Measurements from ENCODE around the gene SAMSN1.
"Not testable (repeated sequence)": the region's sequence is repeated elsewhere in the genome, so short reads cannot be mapped to it uniquely, and the experiment has no call there.

The SAMSN1 gene

DNA sequence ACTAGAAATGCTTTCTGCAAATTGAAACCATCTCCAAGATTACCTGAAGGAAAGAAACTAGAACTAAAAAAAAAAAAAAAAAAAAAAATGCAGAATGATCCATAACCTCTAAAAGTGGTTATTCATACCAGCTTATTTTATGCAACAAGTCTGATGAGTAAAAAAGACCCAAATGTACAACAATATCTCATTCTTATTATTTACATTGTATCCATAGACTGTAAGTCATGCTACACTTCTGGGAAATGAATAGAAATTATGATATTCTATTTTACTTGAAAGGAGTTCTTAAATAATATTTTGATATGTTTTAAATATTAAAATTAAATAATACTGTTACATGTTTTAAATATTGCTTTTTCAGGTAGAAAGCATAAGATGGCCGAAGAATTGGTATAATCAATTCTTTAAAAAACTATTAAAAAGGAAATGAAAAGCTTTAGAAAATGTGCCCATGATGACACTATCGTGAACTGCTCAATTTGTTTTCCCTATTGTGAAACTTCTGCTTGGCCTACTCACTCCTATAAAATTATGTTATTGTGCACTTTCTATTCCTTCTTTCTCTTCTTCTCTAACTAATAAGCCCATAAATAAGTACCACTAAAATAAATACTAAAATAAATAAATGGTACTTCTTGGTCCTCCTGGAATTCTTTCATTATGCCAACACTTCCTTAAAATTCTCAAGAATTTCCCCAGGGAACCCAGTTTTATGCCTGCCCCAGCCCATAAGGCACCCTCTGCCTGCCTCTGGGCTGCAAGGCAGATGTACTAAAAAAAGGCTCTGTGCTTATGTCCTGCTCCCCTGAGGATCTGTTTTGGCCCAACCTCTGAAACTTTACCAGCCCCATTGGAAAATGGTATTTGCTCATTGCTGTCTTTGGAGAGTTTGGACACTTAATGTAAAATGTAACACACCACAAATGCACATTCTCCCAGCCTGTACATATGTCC is 18.1 kb downstream of the SAMSN1 start:
- DNase-seq = no peak

DNA sequence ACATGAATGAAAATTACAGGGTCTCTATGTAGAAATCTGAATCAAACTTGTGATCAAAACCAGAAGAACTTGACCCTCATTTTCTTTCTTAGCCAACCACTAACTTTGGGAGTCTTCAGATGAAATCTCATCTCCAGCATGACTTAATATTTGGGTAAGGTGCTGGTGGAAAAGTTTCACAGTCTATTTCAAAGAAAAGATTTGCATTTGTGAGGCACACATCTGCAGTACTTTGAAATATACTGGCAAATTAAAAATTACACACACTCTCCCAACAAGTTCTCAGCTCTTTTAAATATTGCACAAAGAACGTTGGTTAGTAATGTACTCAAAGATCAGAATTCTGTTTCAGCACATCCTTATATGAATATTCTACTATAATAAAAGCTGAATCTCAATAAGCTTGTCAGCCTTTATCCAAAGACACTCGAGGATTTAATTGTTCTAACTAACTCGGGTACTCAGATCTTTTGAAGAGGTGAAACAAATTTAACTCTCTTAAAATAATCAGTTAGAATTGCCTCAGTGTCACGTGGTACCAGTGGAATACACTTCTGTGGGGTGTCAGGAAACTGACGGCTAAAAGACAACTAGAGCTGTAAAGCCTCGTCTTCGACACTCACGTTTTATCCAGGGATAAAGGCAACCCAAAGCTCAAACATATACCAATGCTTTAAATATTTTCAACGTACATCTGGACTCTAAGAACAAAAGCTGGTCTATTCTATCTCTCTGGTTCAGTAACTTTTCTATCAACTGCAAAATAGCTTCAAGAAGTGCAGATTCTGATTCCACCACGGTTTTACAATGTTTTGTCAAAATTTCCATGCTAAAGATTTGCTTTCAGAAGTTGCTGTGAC is 19.0 kb downstream of the SAMSN1 start:
- DNase-seq = no peak

DNA sequence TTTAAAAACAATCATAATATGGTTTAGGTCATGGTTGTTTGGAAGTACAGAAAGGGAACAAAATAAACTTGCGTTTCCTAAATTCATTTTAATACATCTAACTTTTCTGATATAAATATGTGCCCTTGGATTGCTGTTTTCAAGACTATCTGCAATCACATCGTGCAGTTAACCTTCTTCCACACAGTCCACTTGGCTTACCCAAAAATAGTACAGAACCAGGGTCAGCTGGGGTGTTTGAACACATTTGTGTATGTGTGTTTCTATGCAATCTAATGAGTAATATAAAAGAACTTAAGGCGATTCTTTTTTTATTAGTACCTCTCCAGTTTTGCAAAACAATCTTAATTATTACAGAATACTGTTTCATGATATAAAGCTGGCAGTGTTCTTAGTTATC is 19.9 kb downstream of the SAMSN1 start:
- no peak for DNase-seq

DNA sequence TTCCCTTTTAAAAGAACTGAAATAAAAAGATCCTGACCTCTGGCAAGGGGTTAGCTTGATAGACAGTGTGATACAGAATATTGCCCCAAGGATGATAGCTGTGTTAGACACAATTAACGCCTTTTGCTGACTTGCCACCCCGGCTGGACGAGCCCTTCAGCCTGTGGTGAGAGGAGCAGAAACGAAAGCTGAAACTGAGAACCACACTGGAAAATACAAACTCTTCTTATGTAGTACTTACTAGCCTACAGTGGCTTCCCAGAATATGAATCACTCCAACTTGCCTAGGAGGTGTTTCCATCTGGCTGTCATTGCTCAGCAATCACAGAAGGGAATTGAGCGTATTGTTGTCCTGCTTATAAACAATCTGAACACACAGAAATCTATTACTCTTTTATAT is 22.9 kb downstream of the SAMSN1 start:
- DNase-seq = no peak

DNA sequence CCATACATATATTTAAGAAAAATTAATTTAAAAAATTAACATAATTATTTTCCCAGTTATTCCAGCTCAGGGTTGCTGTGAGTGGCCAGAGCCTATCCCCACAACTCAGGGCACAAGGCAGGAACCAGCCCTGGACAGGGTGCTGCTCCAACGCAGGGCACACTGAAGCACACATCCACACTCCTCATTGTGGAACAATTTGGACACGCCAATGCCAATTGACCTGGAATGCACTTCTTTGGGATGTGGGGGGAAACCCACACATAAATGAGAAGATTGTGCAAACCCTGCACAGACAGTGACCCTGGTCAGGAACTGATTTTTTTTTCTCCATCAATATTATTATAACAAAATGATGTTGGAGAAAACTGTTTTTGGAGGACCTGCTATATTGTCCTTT is 23.4 kb downstream of the SAMSN1 start:
- DNase-seq = no peak

DNA sequence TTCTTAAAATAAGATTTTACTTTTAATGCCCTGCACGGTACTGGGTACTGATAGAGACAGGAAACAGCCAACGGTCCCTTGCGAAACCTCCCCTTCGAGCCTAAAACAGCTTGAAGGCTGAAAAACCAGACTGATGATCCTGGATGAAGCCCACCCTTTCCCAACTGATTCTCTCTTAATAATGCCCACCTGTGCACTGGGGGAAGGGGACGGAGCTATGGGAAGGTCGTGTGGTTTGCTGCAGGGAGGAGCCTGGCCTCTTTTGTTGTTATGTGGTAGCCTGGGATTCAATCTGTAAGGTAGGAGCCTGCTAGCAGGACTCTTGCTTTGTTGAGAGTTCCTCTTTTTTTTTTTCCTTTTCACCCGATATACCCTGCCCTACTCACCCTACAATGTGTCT is 25.6 kb downstream of the SAMSN1 start:
- no peak for DNase-seq

DNA sequence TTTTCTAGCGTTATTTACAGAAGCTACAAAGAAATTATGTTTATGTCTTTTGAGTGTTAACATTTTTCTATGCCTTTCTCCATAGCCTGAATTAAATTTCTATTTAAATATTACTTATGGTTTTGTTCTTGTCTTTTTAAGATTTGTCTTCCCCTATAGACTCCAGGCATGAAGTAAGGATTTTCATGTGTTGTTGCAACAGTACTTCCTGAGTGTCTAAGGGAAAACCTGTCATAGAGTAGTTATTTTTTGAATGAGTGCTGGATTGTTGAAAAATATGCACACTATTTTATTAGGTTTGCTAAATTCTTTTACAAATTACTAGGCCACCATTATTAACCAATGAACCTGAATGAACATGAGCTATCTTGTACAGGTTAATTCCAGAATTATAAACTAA is 27.1 kb downstream of the SAMSN1 start:
- no peak for DNase-seq

DNA sequence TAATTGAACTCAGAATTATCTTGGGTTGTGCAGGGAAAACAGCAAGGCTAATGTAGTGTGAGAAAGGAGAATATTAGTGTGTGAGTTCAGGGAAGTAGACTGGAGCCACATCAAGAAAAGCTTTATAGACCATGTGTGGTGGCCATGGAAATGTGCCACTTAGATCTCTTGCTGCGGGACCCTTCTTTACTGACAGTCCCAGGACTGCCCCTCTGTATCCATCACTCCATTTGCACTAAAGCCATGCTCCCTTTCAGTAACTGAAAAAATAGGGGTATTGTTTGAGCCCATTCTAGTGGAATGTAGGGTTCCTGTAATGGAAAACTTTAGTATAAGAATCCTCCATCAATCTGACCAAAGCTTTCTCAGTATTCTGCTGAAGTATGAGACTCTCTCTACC is 32.3 kb downstream of the SAMSN1 start:
- DNase-seq = no peak

DNA sequence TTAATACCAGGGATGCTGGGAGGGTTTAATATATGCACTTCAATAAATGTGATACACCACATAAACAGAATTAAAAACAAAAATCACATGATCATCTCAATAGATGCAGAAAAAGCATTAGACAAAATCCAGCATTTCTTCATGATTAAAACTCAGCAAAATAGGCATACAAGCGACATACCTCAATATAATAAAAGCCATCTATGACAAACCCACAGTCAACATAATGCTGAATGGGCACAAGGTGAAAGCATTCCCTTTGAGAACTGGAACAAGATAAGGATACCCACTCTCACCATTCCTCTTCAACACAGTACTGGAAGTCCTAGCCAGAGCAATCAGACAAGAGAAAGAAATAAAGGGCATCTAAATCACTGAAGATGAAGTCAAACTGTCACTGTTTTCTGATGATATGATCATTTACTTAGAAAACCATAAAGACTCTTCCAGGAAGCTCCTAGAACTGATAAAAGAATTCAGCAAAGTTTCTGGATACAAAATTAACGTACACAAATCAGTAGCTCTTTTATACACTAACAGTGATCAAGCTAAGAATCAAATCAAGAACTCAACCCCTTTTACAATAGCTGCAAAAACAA is 39.2 kb downstream of the SAMSN1 start:
- DNase-seq = not testable (repeated sequence)

DNA sequence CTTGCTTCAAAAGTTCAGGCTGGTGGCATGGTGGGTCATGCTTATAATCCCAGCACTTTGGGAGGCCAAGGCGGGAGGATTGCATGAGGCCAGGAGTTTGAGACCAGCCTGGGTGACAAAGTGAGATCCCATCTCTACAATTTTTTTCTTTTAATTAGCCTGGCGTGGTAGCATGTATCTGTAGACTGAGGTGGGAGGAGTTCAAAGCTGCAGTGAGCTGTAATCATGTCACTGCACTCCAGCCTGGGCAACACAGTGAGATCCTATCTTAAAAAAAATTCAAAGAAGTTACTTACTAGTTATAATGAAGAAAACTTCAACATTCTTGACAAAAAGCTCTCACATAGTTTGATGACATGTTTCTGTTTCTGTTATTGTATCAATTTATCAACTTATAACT is 45.2 kb downstream of the SAMSN1 start:
- DNase-seq = no peak

DNA sequence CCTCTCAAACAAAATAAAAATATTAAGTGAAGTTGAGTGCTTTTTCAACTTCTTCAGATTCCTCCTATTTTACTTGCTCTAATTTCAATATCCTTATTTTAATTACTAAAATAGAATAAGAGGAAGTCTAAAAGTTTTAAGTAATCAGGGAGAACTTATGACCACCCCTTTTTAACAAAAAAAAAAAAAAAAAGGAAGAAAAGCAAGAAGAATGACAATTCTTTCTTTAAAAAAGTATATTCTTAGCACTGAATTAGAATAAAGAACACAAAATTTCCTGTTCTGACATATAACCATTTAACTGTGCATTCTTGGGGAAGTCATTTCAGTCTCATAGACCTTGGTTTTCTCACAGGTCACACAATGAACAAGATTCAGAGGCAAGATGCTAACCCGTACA is 46.8 kb downstream of the SAMSN1 start:
- DNase-seq = no peak

DNA sequence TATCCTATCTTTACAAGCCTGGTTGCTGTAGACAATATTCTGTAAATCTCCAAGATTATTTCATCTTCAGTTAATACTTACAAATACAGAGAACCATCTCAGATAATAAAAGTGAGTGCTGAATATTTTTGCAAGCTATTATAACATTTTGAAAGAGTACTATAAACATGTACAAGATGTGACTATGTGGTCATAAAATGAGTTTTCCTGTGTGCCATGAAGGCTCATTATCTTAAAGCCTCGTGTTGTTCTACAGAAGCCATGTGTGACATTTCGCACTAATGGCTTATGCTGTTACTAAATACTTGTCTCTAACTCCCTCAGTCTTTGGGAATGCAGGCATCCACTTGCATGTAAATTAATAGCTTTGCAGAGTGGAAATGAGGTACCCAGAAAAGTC is 48.3 kb downstream of the SAMSN1 start:
- DNase-seq = no peak

DNA sequence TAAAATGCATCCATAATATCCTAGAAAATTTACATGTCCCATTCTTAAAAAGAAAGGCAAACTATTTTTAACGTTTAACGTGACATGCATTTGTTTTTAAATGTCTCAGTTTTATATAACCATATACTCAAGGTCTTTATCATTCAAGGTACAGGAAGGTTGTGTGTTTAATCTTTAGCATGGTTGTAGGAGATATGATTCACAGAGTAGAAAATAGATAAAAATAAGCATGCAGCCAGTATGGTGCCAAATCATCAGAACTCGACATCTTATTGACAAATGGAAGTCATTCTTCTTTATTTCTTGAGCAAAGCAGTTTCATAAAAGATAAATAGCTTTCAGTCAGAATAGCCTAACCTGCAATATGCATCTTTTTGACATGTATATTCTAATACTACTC is 51.0 kb downstream of the SAMSN1 start:
- DNase-seq = no peak

DNA sequence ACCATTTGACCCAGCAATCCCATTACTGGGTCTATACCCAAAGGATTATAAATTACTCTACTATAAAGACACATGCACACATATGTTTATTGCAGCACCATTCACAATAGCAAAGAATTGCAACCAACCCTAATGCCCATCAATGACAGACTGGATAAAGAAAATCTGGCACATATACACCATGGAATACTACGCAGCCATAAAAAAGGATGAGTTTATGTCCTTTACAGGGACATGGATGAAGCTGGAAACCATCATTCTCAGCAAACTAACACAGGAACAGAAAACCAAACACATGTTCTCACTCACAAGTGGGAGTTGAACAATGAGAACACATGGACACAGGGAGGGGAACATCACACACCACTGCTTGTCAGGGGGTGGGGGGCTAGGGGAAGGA is 51.9 kb downstream of the SAMSN1 start:
- DNase-seq = not testable (repeated sequence)

DNA sequence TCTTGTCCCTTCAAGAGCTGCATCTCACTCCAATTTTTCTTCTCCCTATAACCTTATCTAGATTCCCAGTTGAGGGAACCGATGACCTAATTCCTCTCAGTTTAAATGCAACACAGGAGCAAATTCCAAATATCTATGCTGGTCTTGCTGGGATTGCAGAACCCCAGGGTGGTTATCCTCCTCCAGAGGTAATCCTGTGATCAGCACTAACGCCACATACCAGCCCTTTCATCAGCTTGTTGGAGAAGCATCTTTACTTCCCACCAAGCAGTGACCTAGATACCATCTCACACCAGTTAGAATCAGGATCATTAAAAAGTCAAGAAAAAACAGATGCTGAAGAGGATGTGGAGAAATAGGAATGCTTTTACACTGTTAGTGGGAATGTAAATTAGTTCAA is 52.4 kb downstream of the SAMSN1 start:
- DNase-seq = no peak

DNA sequence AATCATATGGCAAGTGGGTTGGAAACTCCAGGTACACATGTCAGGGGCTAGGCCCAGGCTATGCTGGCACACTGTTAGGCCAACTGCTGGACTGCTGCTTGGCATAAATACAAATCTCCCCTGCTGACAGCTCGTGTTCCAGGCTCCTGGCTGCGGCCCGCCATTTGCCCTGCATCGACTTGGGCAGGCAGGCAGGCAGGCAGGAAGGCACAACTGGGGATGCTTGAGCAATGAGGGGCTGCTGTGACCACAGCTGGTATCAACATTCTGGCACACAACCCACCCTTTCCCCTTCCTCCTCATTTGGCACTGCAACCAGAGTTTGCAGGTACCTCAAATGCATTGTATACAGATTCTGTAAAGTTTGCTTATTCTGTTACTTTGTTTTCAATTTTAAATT is 53.2 kb downstream of the SAMSN1 start:
- DNase-seq = no peak

DNA sequence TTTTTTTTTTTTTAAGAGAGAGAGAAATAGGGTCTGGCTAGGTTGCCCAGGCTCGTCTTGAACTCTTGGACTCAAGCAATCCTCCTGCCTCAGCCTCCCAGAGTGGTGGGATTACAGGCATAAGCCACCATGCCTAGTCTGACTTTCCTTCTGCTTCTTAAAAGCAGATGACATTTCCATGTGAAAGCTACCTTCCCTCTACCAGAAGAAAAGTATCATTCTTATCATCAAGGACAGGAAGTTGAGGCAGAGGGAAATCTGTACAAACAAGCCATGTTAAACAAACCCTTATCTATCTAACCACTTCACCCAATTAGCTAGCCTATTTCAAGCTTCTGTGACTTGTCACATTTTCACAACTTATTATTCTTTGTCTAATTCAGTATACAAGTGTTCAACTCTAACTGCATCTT is 54.8 kb downstream of the SAMSN1 start:
- no peak for DNase-seq

DNA sequence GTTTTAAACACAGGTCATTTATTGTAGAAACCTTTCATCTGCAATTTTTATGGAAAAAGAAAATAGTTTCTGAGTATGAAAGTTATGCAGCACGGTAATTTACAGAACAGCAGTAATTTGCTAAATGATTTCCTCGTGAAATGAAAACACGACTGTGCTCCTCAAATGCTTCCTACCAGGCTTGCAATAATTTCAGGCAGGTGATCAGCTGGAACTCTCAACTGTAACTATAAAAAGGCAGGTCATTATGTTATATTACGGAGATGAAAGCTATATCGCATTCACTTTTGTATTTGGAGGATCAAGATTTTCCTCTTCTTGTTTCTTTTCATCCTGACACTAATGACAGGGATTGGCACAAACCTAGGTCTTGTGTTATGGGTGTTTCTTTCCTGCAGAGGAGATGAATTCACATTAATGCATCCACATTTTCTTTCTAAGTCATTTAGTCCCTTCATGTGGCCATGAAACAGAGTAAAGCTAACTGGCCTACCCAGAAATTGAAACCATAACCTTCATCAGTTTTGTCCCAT is 57.4 kb downstream of the SAMSN1 start:
- DNase-seq = no peak

DNA sequence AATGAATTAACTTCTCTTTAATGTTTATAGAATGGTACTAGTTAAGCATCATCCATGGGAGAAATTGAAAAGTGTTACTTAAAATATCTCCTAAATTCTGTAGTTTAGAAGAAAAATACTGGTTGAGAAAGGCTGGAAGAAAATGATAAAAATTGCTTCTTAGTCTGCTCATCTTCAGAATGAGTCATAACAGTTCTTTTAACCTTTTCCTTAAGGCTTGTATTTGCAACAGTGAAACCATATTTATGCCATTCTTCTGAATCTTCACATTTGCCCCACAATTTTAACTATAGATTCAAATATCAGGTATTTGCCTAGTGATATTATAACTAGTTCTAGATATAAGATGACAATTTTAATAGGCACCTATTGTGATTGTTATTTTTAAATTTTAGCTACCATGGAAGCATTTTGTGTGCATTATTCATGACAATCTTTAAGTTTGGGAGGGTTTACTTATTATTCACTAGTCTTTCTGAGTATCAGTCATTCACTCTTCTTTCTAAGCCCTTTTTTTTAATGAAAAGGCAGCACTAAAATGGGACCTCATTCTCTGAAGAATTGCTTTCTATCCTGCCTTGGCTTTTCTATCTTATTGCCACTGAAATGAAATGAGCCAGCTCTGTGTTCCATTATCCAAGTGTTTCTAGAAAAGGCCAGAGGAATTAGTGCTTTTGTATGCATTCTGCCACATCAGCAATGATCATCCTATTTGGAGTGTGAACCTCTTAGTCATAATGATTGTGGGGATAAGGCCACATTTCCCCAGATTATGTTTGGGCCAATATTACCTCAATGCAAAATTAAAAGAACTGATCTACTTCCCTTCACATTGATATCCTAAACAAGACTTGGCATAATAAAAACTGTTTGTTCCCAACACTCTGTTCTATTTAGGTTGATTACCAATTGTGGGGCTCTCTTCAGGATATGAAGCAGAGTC is 58.4 kb downstream of the SAMSN1 start:
- DNase-seq = no peak

DNA sequence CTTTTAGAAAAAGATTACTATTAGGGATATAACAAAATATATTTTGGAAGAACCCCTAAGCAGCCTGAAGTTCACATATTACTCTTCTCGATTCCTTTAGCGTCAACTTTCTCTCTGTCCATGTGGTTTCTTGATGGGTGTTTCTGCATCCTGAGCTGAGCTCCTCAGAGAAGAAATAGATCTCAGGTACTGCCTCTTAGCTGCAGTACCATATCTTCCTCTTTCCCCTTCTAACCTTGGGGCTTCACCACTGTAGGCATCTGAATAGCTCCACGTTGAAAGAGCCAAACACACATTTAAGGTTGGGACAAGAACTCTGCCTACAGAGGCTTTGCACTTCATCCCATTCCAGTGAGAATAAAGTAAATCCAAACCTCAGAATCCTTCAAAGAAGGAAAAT is 59.2 kb downstream of the SAMSN1 start:
- no peak for DNase-seq

DNA sequence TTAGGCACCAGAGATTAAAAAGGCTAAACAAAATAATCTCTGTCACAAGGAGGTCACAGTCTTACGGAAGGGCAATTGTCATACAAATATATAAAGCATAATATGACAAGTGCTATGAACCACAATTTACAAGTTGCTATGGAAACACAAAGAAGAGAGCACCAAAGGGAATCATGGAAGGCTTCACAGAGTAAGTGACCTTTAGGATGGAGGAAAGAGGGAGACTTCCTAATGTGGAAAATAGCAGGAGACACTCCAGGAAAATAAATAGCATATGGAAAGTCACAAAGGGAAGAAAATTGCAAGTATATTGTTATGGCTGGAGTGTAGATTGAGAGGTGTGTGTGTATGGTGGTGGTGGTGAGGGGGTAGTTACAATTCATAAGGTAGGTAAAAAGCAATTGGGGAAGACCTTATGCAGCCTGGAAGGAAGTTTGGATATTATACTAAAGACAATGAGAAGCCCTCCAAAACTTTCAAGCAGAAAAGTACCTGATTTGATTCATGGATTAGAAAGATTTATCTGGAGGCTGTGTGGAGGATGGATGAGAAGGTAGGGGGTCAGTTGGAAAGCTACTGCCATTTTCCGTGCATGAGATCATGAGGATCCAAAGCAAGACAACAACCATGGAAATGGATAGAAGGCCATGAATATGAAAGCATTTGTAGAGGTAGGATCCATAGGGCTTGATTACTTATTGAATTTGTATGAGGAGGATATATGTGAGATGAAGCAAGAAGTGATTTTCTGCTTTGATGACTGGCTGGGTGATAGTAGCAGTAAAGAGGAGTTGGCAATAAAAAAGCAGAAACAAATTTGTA is 61.7 kb downstream of the SAMSN1 start:
- no peak for DNase-seq

Measured in fibroblast of skin of right biceps (primary cell).